ENCODE data around the gene MORN5.

Gene MORN5

GRCh38 chr9:122134822-122135528 is 24.7 kb upstream of the MORN5 start:
- TF ChIP-seq, protein P1, sequence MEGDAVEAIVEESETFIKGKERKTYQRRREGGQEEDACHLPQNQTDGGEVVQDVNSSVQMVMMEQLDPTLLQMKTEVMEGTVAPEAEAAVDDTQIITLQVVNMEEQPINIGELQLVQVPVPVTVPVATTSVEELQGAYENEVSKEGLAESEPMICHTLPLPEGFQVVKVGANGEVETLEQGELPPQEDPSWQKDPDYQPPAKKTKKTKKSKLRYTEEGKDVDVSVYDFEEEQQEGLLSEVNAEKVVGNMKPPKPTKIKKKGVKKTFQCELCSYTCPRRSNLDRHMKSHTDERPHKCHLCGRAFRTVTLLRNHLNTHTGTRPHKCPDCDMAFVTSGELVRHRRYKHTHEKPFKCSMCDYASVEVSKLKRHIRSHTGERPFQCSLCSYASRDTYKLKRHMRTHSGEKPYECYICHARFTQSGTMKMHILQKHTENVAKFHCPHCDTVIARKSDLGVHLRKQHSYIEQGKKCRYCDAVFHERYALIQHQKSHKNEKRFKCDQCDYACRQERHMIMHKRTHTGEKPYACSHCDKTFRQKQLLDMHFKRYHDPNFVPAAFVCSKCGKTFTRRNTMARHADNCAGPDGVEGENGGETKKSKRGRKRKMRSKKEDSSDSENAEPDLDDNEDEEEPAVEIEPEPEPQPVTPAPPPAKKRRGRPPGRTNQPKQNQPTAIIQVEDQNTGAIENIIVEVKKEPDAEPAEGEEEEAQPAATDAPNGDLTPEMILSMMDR (IDR thresholded peaks at IDR 0.05; ENCODE audit: low read depth, low read length), result no peak
- H3K4me3 ChIP-seq (ENCODE audit: low read depth, low read length), result no peak overlapping the region
- no peaks in the 10 kb centered on the region for H3K36me3 ChIP-seq
- H3K27ac ChIP-seq, result no peak overlapping the region
- H3K9me3 ChIP-seq (ENCODE audit: severe bottlenecking), result no peaks in the 10 kb centered on the region
- DNase-seq, result no peak
- H3K27me3 ChIP-seq (ENCODE audit: insufficient read depth, low read depth, severe bottlenecking), result no peaks in the 10 kb centered on the region

DNA sequence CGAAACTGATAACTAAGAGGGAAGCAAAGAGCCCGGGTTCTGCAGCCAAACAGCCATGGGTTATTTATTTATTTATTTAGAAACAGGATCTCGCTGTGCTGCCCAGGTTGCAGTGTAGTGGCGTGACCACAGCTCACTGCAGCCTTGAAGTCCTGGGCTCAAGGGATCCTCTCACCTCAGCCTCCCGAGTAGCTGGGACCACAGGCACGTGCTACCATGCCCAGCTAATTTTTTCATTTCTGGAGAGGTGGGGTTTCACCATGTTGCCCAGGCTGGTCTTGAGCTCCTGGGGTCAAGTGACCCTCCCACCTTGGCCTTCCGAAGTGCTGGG is 24.2 kb upstream of the MORN5 start:
- no peaks in the 10 kb centered on the region for H3K36me3 ChIP-seq
- no peak overlapping the region for H3K27ac ChIP-seq
- DNase-seq, result no peak
- TF ChIP-seq, protein P1 (IDR thresholded peaks at IDR 0.05; ENCODE audit: low read depth, low read length), result no peak
- no peaks in the 10 kb centered on the region for H3K27me3 ChIP-seq (ENCODE audit: insufficient read depth, low read depth, severe bottlenecking)
- no peak overlapping the region for H3K4me3 ChIP-seq (ENCODE audit: low read depth, low read length)
- H3K9me3 ChIP-seq (ENCODE audit: severe bottlenecking), result no peaks in the 10 kb centered on the region

DNA sequence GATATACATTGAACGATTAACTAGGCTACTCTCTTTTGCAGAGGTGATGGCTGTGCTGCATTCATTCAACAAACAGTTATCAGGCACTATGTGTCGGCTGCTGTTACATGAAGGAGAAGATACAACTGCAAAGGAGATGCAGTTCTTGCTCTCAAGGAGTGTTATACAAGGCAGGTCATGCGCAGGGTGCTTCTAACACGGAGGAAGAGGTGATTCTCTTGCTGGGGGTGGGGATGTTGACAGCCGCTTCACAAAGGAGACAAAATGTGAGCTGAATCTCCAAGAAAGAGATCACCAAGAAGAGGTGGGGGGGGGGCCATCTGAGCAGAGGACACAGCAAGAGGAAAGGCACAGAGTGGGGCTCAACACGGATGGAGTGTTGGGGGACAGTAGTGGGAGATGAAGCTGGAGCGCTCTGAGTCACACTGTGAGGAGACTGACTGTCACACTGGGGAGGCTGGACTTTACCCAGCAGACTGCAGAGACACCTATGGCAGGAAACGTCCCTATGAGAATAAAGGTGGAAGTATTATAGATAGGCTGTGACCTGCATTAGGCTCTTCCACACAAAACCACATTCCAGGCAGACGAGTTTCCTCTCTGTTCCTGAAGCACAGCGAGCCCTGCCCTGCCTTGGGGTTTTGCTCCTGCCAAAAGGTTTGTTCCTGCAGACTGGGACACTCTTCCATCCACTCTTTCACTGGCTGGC is 21.0 kb upstream of the MORN5 start:
- TF ChIP-seq, protein P1 (IDR thresholded peaks at IDR 0.05; ENCODE audit: low read depth, low read length), result no peak
- H3K27ac ChIP-seq, result no peak overlapping the region
- no peak for DNase-seq

DNA sequence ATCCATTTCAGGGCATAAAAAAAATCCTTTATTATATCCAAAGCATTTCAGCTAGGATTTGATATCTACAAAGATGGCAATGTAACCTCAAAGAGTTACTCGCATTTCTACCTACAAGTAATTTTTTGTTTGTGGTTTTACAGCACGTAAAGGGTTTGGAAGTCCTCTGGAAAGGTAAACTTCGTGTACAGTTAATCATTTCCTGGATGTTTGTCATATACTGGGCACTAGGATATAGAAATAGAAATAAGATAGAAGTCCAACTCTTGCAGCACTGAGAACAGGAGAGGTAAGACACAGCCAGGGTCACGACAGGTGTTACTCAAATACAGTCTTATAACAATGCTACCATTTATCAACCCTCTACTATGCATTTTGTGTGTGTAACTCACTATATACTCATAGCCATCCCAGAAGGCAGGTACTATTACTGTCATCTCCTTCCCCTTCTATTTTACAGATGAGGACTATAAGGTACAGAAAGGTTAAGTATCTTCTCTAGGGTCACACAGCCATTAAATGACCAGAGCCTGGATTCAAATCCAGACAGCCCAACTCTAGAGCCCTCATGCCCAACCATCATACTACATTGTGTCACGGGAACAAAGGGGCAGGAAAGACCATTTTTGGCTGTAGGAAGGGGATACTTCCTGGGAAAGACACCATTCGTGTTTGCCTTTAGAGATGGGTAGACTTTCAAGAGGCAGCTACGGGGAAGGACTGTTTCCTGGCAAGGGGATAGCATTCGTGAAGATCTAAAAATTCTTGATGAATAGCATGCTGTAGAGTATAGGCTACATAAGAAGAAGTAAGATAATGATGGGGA is 19.1 kb upstream of the MORN5 start:
- no peak overlapping the region for H3K27ac ChIP-seq
- H3K4me3 ChIP-seq (ENCODE audit: low read depth, low read length), result no peak overlapping the region
- H3K9me3 ChIP-seq (ENCODE audit: severe bottlenecking), result no peaks in the 10 kb centered on the region
- H3K27me3 ChIP-seq (ENCODE audit: insufficient read depth, low read depth, severe bottlenecking), result no peaks in the 10 kb centered on the region
- no peak for DNase-seq
- H3K36me3 ChIP-seq, result peaks cover 34% of the 10 kb centered on the region
- TF ChIP-seq, protein P1 (IDR thresholded peaks at IDR 0.05; ENCODE audit: low read depth, low read length), result no peak

More for the DNA sequence above, 21.0 kb upstream of the MORN5 start:
- no peak overlapping the region for H3K4me3 ChIP-seq (ENCODE audit: low read depth, low read length)
- no peaks in the 10 kb centered on the region for H3K27me3 ChIP-seq (ENCODE audit: insufficient read depth, low read depth, severe bottlenecking)
- H3K36me3 ChIP-seq, result peaks cover 15% of the 10 kb centered on the region
- no peaks in the 10 kb centered on the region for H3K9me3 ChIP-seq (ENCODE audit: severe bottlenecking)

DNA sequence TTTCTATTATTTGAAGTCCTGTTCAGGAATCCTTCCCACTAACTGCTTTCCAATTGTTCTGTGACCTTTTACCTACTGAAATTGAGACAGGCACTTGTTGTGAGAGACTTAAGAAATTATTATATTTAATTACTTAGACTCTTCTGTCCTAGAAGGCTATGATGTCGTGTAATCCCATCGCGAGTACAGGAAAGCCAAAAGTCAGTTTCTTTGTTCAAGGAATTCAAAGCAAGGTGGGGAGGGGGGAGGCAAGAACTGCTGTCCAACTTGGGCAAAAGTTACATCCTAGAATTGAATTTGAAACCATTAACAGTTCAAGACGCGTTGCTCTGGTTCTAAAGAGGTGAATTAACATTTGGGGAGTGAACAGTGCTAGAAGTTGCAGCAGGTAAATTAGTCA is 18.0 kb upstream of the MORN5 start:
- Histone ChIP-seq H3K27me3 (ENCODE audit: insufficient read depth, low read depth, severe bottlenecking) (no peaks in the 10 kb centered on the region), H3K27ac (no peak overlapping the region), H3K9me3 (ENCODE audit: severe bottlenecking) (no peaks in the 10 kb centered on the region), H3K4me3 (ENCODE audit: low read depth, low read length) (no peak overlapping the region), H3K36me3 (peaks cover 43% of the 10 kb centered on the region)
- DNase-seq, result no peak
- TF ChIP-seq, protein P1 (IDR thresholded peaks at IDR 0.05; ENCODE audit: low read depth, low read length), result no peak
